ENCODE results near the gene OAT. TPM values are rescaled to one million over a fixed set of nuclear protein-coding genes. Genes with fewer than 3 reads are reported as not detected.

OAT gene
- total and polyA plus RNA-seq, 4 donors: 25.1 to 255 (median 69.1) TPM

DNA sequence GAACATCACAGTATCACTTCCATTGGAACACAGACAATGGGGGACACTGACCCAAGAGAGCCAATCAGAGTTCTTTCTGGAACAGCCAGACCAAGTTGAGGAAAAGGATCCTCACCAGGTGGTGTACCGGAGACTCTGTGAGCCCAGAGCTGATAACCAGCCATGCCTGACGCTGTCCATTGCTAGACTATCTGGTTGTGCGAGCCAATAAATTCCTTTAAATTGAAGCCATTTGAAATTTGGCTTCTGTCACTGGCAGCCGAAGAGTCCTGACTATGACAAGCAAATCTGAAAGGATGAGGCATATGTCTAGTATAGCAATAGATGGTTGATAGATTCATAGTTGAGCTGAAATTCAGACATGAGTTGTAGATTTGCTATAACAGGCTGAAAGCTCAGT, 39.8 kb upstream of the OAT start:
- DNase-seq (ENCODE audit: low spot score): no peak
- WGBS: 94% methylated on average over 4 of the region's 4 CpGs
- TF ChIP-seq JUND (IDR thresholded peaks at IDR 0.05) (no peak), GABPA (IDR thresholded peaks at IDR 0.05 in 1 of 2, conservative IDR thresholded peaks at IDR 0.05 in 1 of 2) (no peak), EGR1 (IDR thresholded peaks at IDR 0.05; ENCODE audit: low read depth in 2 of 2) (no peak), ATF3 (IDR thresholded peaks at IDR 0.05) (no peak), FOXA1 (IDR thresholded peaks at IDR 0.05) (no peak), RAD21 (IDR thresholded peaks at IDR 0.05) (no peak), HNF4G (IDR thresholded peaks at IDR 0.05) (no peak), SP1 (IDR thresholded peaks at IDR 0.05) (no peak), YY1 (IDR thresholded peaks at IDR 0.05) (no peak), HNF4A (conservative IDR thresholded peaks at IDR 0.05) (no peak), REST (IDR thresholded peaks at IDR 0.05) (no peak)
- TF ChIP-seq, protein P1, sequence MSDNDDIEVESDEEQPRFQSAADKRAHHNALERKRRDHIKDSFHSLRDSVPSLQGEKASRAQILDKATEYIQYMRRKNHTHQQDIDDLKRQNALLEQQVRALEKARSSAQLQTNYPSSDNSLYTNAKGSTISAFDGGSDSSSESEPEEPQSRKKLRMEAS (IDR thresholded peaks at IDR 0.05): no peak
- TF ChIP-seq, protein P2, sequence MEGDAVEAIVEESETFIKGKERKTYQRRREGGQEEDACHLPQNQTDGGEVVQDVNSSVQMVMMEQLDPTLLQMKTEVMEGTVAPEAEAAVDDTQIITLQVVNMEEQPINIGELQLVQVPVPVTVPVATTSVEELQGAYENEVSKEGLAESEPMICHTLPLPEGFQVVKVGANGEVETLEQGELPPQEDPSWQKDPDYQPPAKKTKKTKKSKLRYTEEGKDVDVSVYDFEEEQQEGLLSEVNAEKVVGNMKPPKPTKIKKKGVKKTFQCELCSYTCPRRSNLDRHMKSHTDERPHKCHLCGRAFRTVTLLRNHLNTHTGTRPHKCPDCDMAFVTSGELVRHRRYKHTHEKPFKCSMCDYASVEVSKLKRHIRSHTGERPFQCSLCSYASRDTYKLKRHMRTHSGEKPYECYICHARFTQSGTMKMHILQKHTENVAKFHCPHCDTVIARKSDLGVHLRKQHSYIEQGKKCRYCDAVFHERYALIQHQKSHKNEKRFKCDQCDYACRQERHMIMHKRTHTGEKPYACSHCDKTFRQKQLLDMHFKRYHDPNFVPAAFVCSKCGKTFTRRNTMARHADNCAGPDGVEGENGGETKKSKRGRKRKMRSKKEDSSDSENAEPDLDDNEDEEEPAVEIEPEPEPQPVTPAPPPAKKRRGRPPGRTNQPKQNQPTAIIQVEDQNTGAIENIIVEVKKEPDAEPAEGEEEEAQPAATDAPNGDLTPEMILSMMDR (IDR thresholded peaks at IDR 0.05; ENCODE audit: low read depth, low read length, missing input control): no peak

GRCh38 chr10:124455441-124455840, 36.7 kb upstream of the OAT start:
- no peak overlapping the region for H3K9ac ChIP-seq (ENCODE audit: low read depth in 1 of 2, low read length in 2 of 2)
- H3K4me1 ChIP-seq (ENCODE audit: control insufficient read depth in 4 of 4, insufficient read depth in 4 of 4, low read length in 3 of 4): peaks cover 0 to 2% (median under 1%) of the 10 kb centered on the region in 4 donors
- 75% methylated on average over 7 of the region's 7 CpGs for whole genome bisulfite sequencing
- DNase-seq (ENCODE audit: low spot score): no peak
- H3K4me3 ChIP-seq (ENCODE audit: low read depth in 1 of 3, low read length in 3 of 3): no peak overlapping the region
- H3K27ac ChIP-seq (ENCODE audit: low read depth in 1 of 2, low read length in 2 of 2): no peak overlapping the region
- no peaks in the 10 kb centered on the region for H3K9me3 ChIP-seq (ENCODE audit: control insufficient read depth in 4 of 4, low read length in 3 of 4)
- H3K36me3 ChIP-seq (ENCODE audit: control insufficient read depth in 4 of 4, insufficient read depth in 3 of 4, low read depth in 1 of 4, low read length in 3 of 4): no peaks in the 10 kb centered on the region
- H3K27me3 ChIP-seq (ENCODE audit: control insufficient read depth in 4 of 4, insufficient read depth in 4 of 4, low read length in 3 of 4): peaks cover 0 to 20% (median 6%) of the 10 kb centered on the region in 4 donors
- TF ChIP-seq, protein P1 (IDR thresholded peaks at IDR 0.05): no peak
- TF ChIP-seq ZBTB33 (IDR thresholded peaks at IDR 0.05): no peak
- TF ChIP-seq SP1 (IDR thresholded peaks at IDR 0.05): no peak
- no peak for TF ChIP-seq HNF4G (IDR thresholded peaks at IDR 0.05)
- no peak for TF ChIP-seq YY1 (IDR thresholded peaks at IDR 0.05)
- TF ChIP-seq TAF1 (conservative IDR thresholded peaks at IDR 0.05): no peak
- no peak for TF ChIP-seq ATF3 (IDR thresholded peaks at IDR 0.05)
- TF ChIP-seq HNF4A (conservative IDR thresholded peaks at IDR 0.05): no peak
- TF ChIP-seq GABPA (IDR thresholded peaks at IDR 0.05 in 1 of 2, conservative IDR thresholded peaks at IDR 0.05 in 1 of 2): no peak
- TF ChIP-seq, protein P2 (IDR thresholded peaks at IDR 0.05; ENCODE audit: low read depth, low read length, missing input control): no peak
- TF ChIP-seq REST (IDR thresholded peaks at IDR 0.05): no peak
- TF ChIP-seq NR2F2 (IDR thresholded peaks at IDR 0.05): no peak
- no peak for TF ChIP-seq FOXA1 (IDR thresholded peaks at IDR 0.05)

More for the DNA sequence above, 39.8 kb upstream of the OAT start:
- H3K4me3 ChIP-seq (ENCODE audit: low read depth in 1 of 3, low read length in 3 of 3): no peak overlapping the region
- H3K9me3 ChIP-seq (ENCODE audit: control insufficient read depth in 4 of 4, low read length in 3 of 4): no peaks in the 10 kb centered on the region
- H3K36me3 ChIP-seq (ENCODE audit: control insufficient read depth in 4 of 4, insufficient read depth in 3 of 4, low read depth in 1 of 4, low read length in 3 of 4): no peaks in the 10 kb centered on the region
- peaks cover 0 to 6% (median 2%) of the 10 kb centered on the region in 4 donors for H3K4me1 ChIP-seq (ENCODE audit: control insufficient read depth in 4 of 4, insufficient read depth in 4 of 4, low read length in 3 of 4)
- H3K27me3 ChIP-seq (ENCODE audit: control insufficient read depth in 4 of 4, insufficient read depth in 4 of 4, low read length in 3 of 4): peaks cover 0 to 10% (median 1%) of the 10 kb centered on the region in 4 donors
- no peak overlapping the region for H3K27ac ChIP-seq (ENCODE audit: low read depth in 1 of 2, low read length in 2 of 2)
- no peak overlapping the region for H3K9ac ChIP-seq (ENCODE audit: low read depth in 1 of 2, low read length in 2 of 2)
